ENCODE measurements around the gene ANTKMT.

The ANTKMT gene

GRCh38 chr16:720990-721764 lies at the start of gene ANTKMT:
ANTKMT (plus strand) TSS chr16:721146; CDS start chr16:721275, 129 bp downstream.
- DNase-seq: peak; percentile 85

DNA sequence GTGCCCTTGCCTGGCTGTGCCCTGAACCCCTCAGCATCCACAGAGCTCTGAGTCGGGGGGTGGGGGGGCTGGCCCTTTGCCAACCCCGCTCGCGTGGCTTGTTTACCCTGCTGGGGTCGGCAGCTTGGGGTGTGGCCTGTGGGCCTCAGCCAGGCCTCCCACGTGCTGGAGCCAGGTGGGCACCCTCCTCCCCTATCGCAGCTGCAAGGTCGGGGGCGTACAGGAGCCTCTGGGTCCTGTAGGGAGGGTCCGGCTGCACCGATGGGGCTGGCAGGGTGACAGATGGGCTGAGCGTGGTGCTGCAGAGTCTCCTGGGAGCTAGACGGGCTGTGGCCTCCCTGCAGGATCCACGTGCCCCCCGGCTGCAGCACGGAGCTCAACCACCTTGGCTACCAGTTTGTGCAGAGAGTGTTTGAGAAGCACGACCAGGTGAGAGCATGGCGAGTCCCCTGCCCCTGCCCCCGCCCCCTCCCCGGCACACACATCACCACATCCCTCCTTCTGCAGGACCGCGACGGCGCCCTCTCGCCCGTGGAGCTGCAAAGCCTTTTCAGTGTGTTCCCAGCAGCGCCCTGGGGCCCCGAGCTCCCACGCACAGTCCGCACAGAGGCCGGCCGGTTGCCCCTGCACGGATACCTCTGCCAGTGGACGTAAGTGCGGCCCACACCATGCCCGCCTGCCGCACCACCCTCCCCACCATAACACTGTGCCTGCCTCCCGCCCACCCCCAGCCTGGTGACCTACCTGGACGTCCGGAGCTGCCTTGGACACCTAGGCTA lies 49.4 kb upstream of the ANTKMT start:
- DNase-seq: no peak

GRCh38 chr16:672371-672770 lies 48.6 kb upstream of the ANTKMT start:
- DNase-seq: no peak

- DNase-seq: no peak
Observed at GRCh38 chr16:672851-673250, 48.1 kb upstream of the ANTKMT start.

DNA sequence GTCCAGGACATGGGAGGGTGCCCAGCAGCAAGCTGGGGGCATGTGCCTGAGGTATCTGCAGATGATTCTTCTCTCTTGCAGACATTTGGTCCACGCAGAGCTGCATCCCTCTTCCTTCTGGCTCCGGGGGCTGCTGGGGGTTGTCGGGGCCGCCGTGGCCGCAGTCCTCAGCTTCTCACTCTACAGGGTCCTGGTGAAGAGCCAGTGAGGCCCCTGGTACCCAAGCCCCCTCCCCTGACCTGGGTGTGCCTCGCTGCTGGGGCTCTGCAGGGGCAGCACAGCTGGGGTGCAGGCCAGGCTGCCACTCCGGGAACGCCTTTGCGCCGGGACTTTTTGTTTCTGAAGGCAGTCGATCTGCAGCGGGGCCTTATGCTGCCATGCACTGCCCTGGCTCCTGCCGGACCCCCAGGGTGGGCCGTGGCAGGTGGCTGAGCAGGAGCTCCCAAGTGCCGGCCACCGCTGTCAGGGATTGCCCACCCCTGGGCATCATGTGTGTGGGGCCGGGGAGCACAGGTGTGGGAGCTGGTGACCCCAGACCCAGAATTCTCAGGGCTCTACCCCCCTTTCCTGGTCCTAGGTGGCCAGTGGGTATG lies 47.5 kb upstream of the ANTKMT start:
- no peak for DNase-seq

DNA sequence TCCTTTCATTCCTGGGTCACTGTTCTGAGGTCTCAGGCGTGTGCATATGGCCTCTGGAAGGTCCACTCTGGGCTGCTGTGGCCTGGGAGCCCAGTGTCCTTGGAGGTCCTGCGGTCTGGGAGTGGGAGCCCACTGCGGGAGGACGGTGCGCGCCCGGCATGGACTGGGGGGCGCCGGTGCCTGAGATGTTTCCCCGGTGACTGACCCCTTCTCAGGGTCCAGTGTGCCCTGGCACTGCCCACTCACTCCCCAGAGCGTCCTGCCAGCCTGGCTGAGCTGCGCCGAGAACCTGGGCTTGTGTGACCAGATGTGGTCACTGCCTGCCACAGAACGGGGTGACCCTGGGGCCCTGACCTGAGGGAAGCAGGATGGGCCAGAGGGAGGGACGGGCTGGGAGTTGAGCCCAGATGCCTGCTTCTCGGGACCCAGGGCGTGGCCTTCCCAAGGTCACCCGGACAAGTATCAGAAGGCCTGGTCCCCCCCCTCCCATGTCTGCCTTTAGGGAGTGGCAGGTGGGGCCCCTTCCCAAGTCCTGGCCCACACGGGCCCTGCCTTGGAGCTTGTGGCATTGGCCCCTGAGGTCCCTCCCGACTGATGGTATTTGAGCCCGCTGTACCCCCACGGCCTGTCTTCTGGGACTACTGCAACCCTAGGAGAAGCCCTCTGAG lies 46.6 kb upstream of the ANTKMT start:
- DNase-seq: no peak

DNA sequence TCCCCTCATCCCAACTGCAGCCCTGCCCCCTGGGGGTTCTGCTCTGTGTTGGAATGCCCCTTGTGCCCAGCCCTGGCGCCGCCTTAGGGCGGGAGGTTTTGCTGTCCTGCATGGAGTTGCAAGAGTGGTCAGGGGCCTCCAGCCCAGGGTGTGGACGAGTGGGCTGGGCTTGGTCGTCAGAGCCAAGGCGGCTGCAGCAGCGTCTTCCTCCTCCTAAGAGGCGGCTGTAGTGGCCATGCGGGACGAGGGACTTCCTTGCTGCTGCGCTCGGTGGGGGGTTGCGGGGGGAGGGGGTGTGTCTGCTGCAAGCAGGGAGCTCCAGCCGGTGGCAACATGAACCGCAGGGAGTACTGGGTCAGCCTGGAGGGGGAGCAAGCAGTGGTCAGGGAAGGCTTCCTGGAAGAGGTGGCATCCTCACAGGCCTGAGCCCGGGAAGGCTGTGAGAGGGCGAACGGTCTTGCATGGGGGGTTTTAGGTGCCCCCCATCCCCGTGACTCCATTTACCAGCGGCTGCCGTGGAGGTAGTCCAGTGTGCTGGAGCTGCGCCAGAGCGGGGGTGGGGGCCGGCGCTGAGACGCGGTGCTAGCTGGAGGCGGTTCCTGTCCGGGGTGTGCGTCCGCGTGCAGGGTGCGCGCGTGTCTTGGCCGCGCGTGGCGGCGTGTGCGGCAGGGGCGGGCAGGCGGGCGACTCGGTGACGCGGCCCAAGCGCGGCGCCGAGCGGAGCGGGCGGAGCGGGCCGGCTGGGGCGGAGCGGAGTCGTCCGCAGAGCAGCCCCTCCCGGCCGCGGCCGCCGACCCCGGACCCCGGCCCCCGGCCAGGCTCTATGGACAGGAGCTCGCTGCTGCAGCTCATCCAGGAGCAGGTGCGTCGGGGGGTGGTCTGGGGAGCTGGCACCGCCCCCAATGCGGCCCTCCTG lies 45.7 kb upstream of the ANTKMT start, which contains the start of gene RHBDL1:
RHBDL1 (plus strand) TSS at position 704 of the 916 bp plus-strand sequence; CDS start at position 824, 120 bp downstream.
- peak; percentile 20 for DNase-seq

DNA sequence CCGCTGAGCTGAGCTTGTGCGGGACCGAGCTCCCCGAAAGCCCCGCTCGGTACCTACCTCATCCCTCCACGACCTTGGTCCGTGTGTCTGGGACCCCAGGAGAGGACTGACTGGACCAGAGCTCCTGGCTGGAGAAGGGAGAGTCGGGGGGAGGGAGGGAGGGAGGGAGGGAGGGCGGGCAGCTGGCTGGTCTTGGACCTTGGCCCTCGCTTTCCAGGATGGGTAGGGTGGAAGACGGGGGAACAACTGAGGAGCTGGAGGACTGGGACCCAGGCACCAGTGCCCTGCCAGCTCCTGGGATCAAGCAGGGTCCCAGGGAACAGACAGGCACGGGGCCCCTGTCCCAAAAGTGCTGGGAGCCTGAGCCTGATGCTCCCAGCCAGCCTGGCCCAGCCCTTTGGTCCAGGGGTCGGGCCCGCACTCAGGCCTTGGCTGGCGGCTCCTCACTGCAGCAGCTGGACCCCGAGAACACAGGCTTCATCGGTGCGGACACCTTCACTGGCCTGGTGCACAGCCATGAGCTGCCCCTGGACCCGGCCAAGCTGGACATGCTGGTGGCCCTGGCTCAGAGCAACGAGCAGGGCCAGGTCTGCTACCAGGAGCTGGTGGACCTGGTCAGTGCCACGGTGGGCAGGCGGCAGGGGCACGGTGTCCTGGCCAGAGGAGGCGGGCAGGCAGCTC lies 44.9 kb upstream of the ANTKMT start:
- no peak for DNase-seq

GRCh38 chr16:676565-676902 lies 44.4 kb upstream of the ANTKMT start:
- DNase-seq: no peak

- DNase-seq: no peak
Observed at GRCh38 chr16:676913-677312, 44.0 kb upstream of the ANTKMT start.

DNA sequence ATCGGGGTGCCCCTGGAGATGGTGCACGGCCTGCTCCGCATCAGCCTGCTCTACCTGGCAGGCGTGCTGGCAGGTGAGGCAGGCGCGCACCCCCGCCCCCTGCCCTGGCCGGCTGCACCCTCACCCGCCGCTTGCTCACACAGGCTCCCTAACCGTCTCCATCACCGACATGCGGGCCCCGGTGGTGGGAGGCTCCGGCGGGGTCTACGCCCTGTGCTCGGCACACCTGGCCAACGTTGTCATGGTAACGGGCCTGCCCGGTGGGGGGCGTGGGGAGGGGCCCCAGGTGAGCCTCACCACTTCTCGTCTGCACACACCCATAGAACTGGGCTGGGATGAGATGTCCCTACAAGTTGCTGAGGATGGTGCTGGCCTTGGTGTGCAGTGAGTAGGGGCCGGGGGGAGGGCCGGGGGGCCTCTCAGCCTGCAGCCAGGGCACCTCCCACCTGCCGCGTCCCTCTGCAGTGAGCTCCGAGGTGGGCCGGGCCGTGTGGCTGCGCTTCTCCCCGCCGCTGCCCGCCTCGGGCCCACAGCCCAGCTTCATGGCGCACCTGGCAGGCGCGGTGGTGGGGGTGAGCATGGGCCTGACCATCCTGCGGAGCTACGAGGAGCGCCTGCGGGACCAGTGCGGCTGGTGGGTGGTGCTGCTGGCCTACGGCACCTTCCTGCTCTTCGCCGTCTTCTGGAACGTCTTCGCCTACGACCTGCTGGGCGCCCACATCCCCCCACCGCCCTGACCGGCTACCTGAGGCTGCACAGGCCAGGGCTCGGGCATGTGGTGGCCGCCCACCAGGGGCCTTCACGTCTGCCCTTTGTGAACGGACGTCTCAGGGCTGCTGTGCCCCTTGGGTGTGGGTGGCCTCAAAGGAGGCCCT lies 43.4 kb upstream of the ANTKMT start:
- no peak for DNase-seq

GRCh38 chr16:678209-678857 lies 42.6 kb upstream of the ANTKMT start:
- DNase-seq: no peak

- DNase-seq: peak; percentile 45
Observed at GRCh38 chr16:678858-679813, 41.8 kb upstream of the ANTKMT start.

GRCh38 chr16:679814-680624 lies 40.9 kb upstream of the ANTKMT start, which contains the start of gene STUB1:
STUB1 (plus strand) TSS chr16:680410; CDS start chr16:680526, 116 bp downstream.
- DNase-seq: peak; percentile 94

DNA sequence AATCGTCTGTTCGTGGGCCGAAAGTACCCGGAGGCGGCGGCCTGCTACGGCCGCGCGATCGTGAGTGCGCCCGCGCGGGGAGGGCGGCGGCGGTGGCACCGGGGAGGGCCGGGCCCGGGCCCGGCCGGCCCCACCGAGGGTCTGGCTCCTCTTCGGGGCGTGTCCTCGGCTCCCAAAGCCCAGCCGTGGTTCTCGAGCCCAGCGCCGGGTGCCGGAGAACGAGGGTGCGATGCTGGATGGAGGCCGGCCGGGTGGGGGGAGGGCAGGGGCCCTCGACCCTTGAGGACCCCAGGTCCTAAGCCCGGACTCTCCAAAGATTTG lies 40.4 kb upstream of the ANTKMT start:
- no peak for DNase-seq

DNA sequence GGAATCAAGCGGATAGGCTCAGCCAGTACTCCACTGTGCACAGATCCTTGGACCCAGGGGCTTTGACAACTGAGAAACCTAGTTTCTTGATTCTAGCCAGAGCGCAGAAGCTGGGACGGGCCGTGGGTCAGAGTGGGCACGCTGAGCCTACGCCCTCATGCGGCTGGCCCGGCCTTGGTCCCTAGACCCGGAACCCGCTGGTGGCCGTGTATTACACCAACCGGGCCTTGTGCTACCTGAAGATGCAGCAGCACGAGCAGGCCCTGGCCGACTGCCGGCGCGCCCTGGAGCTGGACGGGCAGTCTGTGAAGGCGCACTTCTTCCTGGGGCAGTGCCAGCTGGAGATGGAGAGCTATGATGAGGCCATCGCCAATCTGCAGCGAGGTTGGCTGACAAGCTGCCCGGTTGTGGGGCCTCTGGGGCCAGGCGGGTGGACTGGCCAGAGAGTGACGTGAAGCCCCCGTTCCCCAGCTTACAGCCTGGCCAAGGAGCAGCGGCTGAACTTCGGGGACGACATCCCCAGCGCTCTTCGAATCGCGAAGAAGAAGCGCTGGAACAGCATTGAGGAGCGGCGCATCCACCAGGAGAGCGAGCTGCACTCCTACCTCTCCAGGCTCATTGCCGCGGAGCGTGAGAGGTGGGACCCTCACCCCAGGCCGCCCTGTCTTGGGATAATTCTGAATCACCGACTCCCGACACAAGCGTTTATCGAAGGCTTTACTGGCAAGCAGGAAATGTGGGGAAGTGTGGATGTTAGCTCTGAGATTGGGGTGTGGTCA lies 39.8 kb upstream of the ANTKMT start:
- peak; percentile 49 for DNase-seq

All from suppressor macrophage treated with lipopolysaccharide for 4 hours (primary cell).